Mammary epithelial cell (primary cell): Measurements from ENCODE around the gene EPG5.

Experiments
- EZH2 ChIP-seq: IDR thresholded peaks from 2 replicates; pipeline ENCODE4 v1.6.1; 2012; ENCODE audit warnings: low read length, inconsistent platforms, borderline replicate concordance
- TF ChIP-seq, protein P1 (sequence below), 2 donors: IDR thresholded peaks in 1 of 2; conservative IDR thresholded peaks in 1 of 2; 2 replicates each; pipeline ENCODE4 v1.5.1; 2011 to 2012; ENCODE audit warnings: inconsistent platforms in 2 of 2, low read length in 2 of 2, mild to moderate bottlenecking in 2 of 2, control low read depth in 1 of 2, low read depth in 1 of 2; ENCODE audit not compliant: insufficient read depth in 1 of 2; ENCODE audit errors: extremely low read depth in 1 of 2

- TF ChIP-seq, protein P1, sequence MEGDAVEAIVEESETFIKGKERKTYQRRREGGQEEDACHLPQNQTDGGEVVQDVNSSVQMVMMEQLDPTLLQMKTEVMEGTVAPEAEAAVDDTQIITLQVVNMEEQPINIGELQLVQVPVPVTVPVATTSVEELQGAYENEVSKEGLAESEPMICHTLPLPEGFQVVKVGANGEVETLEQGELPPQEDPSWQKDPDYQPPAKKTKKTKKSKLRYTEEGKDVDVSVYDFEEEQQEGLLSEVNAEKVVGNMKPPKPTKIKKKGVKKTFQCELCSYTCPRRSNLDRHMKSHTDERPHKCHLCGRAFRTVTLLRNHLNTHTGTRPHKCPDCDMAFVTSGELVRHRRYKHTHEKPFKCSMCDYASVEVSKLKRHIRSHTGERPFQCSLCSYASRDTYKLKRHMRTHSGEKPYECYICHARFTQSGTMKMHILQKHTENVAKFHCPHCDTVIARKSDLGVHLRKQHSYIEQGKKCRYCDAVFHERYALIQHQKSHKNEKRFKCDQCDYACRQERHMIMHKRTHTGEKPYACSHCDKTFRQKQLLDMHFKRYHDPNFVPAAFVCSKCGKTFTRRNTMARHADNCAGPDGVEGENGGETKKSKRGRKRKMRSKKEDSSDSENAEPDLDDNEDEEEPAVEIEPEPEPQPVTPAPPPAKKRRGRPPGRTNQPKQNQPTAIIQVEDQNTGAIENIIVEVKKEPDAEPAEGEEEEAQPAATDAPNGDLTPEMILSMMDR (conservative IDR thresholded peaks at IDR 0.05 in 1 of 2, IDR thresholded peaks at IDR 0.05 in 1 of 2; ENCODE audit: extremely low read depth in 1 of 2, insufficient read depth in 1 of 2, low read depth in 1 of 2, low read length in 2 of 2): no peak
- TF ChIP-seq EZH2: no peak
Measured at GRCh38 chr18:45835057-45835636, 132.0 kb downstream of the EPG5 start.
